Osteocyte (in vitro differentiated cells): ENCODE data around the gene HS1BP3. TPM values are rescaled to one million over a fixed set of nuclear protein-coding genes. Genes with fewer than 3 reads are reported as not detected.

Experiments used
- DNase-seq: peaks from one replicate; pipeline ENCODE4 v3.0.0; 2021; ENCODE audit warnings: mixed read lengths; ENCODE audit not compliant: unreplicated experiment; ENCODE audit errors: extremely low spot score
- H3K27ac Mint-ChIP-seq: one replicate; pipeline ENCODE4 v1.8.0; 2021; ENCODE audit warnings: mild to moderate bottlenecking, mixed read lengths; ENCODE audit not compliant: unreplicated experiment
- H3K27me3 Mint-ChIP-seq: one replicate; pipeline ENCODE4 v1.8.0; 2021; ENCODE audit warnings: mixed read lengths; ENCODE audit not compliant: unreplicated experiment
- H3K36me3 Mint-ChIP-seq: one replicate; pipeline ENCODE4 v1.8.0; 2021; ENCODE audit warnings: mixed read lengths; ENCODE audit not compliant: unreplicated experiment
- H3K4me1 Mint-ChIP-seq: one replicate; pipeline ENCODE4 v1.8.0; 2021; ENCODE audit warnings: mixed read lengths; ENCODE audit not compliant: unreplicated experiment
- H3K4me3 Mint-ChIP-seq: one replicate; pipeline ENCODE4 v1.8.0; 2021; ENCODE audit warnings: mild to moderate bottlenecking, moderate library complexity, mixed read lengths; ENCODE audit not compliant: unreplicated experiment
- H3K9me3 Mint-ChIP-seq: one replicate; pipeline ENCODE4 v1.8.0; 2021; ENCODE audit warnings: mixed read lengths; ENCODE audit not compliant: unreplicated experiment
- CTCF ChIP-seq: fragments of 200-600 bp; sonication (generic); IDR thresholded peaks from 2 replicates; pipeline ENCODE4 v1.5.0; 2021; ENCODE audit warnings: antibody characterized with exemption, mild to moderate bottlenecking, moderate library complexity
- total RNA-seq: library from RNA; stranded (reverse); gene quantifications from 2 replicates; pipeline ENCODE4 v1.2.1, GENCODE V29; 2021

The HS1BP3 gene
- total RNA-seq, 1 donor from 2014 or later = 40.5 TPM

- no peaks in the 10 kb centered on the region for H3K9me3 Mint-ChIP-seq
- DNase-seq = no peak
- no peaks in the 10 kb centered on the region for H3K27me3 Mint-ChIP-seq
- H3K4me3 Mint-ChIP-seq = no peak overlapping the region
- TF ChIP-seq CTCF = no peak
- H3K27ac Mint-ChIP-seq = no peak overlapping the region
- H3K36me3 Mint-ChIP-seq = no peaks in the 10 kb centered on the region
- H3K4me1 Mint-ChIP-seq = peaks cover 59% of the 10 kb centered on the region
These were observed 68.2 kb downstream of the HS1BP3 start for GRCh38 chr2:20582600-20583221.

- no peak overlapping the region for H3K4me3 Mint-ChIP-seq
- H3K4me1 Mint-ChIP-seq = peaks cover 63% of the 10 kb centered on the region
- H3K27ac Mint-ChIP-seq = no peak overlapping the region
- H3K9me3 Mint-ChIP-seq = no peaks in the 10 kb centered on the region
- no peak for DNase-seq
- TF ChIP-seq CTCF = no peak
- no peaks in the 10 kb centered on the region for H3K27me3 Mint-ChIP-seq
- H3K36me3 Mint-ChIP-seq = no peaks in the 10 kb centered on the region
These were observed 70.0 kb downstream of the HS1BP3 start for GRCh38 chr2:20580690-20581437.

GRCh38 chr2:20579866-20580265 is 71.0 kb downstream of the HS1BP3 start:
- H3K27ac Mint-ChIP-seq = peak overlapping the region; percentile 92
- DNase-seq = no peak
- no peak overlapping the region for H3K4me3 Mint-ChIP-seq
- H3K9me3 Mint-ChIP-seq = no peaks in the 10 kb centered on the region
- peaks cover 55% of the 10 kb centered on the region for H3K4me1 Mint-ChIP-seq
- no peaks in the 10 kb centered on the region for H3K36me3 Mint-ChIP-seq
- TF ChIP-seq CTCF = no peak
- H3K27me3 Mint-ChIP-seq = no peaks in the 10 kb centered on the region

- Mint-ChIP-seq H3K36me3 (no peaks in the 10 kb centered on the region), H3K27ac (peak overlapping the region; percentile 92), H3K4me1 (peaks cover 48% of the 10 kb centered on the region), H3K4me3 (no peak overlapping the region), H3K9me3 (no peaks in the 10 kb centered on the region), H3K27me3 (no peaks in the 10 kb centered on the region)
- DNase-seq = peak; percentile 92
- no peak for TF ChIP-seq CTCF
These were observed 71.7 kb downstream of the HS1BP3 start for GRCh38 chr2:20578895-20579825.
